Thymus (tissue), 11 donors: ENCODE data around the gene BCL2L1. TPM values are rescaled to one million over a fixed set of nuclear protein-coding genes. Genes with fewer than 3 reads are reported as not detected.

Experiments used
- DNase-seq, 9 donors: peaks; one replicate each; pipeline ENCODE4 v3.0.0-alpha.2; 2013; ENCODE audit warnings: low spot score in 9 of 9, low read depth in 6 of 9, missing footprints in 1 of 9
- H3K27ac ChIP-seq, 2 donors: one replicate each; pipeline ENCODE4 v1.5.1; 2013; ENCODE audit warnings: control low read depth in 1 of 2, low read depth in 1 of 2, low read length in 1 of 2, mild to moderate bottlenecking in 1 of 2, moderate library complexity in 1 of 2
- H3K27me3 ChIP-seq, 2 donors: one replicate each; pipeline ENCODE4 v1.5.1; 2013; ENCODE audit warnings: low read length in 1 of 2; ENCODE audit not compliant: control insufficient read depth in 2 of 2, insufficient read depth in 1 of 2
- H3K36me3 ChIP-seq, 2 donors: one replicate each; pipeline ENCODE4 v1.5.1; 2013; ENCODE audit warnings: low read length in 1 of 2, mild to moderate bottlenecking in 1 of 2, moderate library complexity in 1 of 2; ENCODE audit not compliant: control insufficient read depth in 2 of 2, insufficient read depth in 2 of 2
- H3K4me1 ChIP-seq, 2 donors: one replicate each; pipeline ENCODE4 v1.5.1; 2013; ENCODE audit warnings: low read length in 2 of 2; ENCODE audit not compliant: control insufficient read depth in 2 of 2, insufficient read depth in 2 of 2
- H3K4me3 ChIP-seq, 2 donors: one replicate each; pipeline ENCODE4 v1.5.1; 2013; ENCODE audit warnings: low read length in 2 of 2, control low read depth in 1 of 2, mild to moderate bottlenecking in 1 of 2
- H3K9me3 ChIP-seq, 2 donors: one replicate each; pipeline ENCODE4 v1.5.1; 2013; ENCODE audit warnings: low read length in 1 of 2, mild to moderate bottlenecking in 1 of 2; ENCODE audit not compliant: control insufficient read depth in 2 of 2, insufficient read depth in 1 of 2
- WGBS: extraction: QIAGEN DNeasy Blood & Tissue Kit; methylation state at CpG from one replicate; pipeline ENCODE4 v1.1.7; 2013; 5-methylcytosine and 5-hydroxymethylcytosine counted together
- polyA plus RNA-seq: library from polyadenylated mRNA; stranded (reverse); fragments of 200-250 nt; gene quantifications from one replicate; pipeline ENCODE4 v1.2.3, GENCODE V29; 2013
- total RNA-seq: library from RNA; stranded (reverse); fragments of 120-200 nt; gene quantifications from one replicate; pipeline ENCODE4 v1.2.4, GENCODE V29; 2013
- donor health status: healthy.

Gene BCL2L1
- total and polyA plus RNA-seq, 2 donors: 58.3 to 120 TPM

DNA sequence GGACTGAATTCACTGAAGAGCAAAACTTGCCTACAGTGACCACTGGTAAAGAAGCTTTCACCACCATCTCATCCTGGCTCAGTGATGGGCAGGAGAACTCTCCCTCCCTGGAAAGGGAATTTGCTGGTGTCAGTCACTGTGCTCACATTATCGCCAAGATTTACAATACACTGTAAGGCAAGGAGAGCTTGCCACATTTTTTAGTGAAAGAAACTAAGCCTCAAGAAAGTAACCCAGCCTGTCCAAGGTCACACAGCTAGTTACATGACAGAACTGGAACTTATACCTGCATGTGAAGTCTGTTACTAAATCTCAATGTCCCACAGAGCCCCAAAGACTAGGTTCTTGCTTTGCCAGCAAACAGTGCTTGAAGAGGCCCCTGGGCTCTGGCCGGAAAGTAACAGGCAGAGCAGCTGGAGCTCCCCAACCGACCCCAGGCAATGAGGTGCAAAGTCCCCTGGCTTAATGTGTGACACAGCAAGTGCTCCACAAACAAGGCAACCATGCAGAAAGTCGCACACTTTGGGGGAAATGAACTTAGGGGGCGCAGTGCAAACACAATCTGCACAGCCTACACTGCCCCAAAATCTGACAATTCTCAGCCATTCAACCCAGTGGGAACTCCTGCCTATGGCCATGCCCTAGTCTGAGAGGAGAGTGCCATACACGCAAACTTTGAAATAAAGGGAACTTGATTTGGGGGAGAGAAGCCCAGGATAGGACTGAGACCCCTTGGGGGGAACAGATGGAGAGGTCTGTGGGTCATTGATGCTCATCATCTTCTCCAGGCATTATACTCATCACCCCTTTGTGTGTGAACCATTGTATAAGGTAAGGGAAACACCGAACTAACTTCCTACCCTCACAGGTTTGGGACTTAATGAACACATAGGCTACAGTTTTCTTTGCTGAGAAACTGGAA, 1.9 kb downstream of the BCL2L1 start:
- 18% methylated on average over 7 of the region's 7 CpGs for WGBS
- Histone ChIP-seq H3K9me3 (no peaks in the 10 kb centered on the region), H3K27ac (peak overlapping the region; percentile 96 to 99), H3K4me1 (peaks cover 21 to 51% of the 10 kb centered on the region in 2 donors), H3K27me3 (no peaks in the 10 kb centered on the region), H3K4me3 (peak overlapping the region; percentile 75 to 85), H3K36me3 (peaks cover 20 to 51% of the 10 kb centered on the region in 2 donors)
- peak in 3 of 9 donors; percentile 48 to 78 (median 58) for DNase-seq

- Histone ChIP-seq H3K36me3 (peaks cover 24 to 59% of the 10 kb centered on the region in 2 donors), H3K27me3 (no peaks in the 10 kb centered on the region), H3K4me3 (peak overlapping the region; percentile 75 to 85), H3K9me3 (no peaks in the 10 kb centered on the region), H3K4me1 (peaks cover 25 to 56% of the 10 kb centered on the region in 2 donors), H3K27ac (peak overlapping the region; percentile 96 to 99)
- DNase-seq: peak in 1 of 9 donors; percentile 52
- 44% methylated on average over 2 of the region's 2 CpGs for WGBS
Observed at GRCh38 chr20:31719644-31720485, 2.8 kb downstream of the BCL2L1 start.

- Histone ChIP-seq H3K4me1 (peaks cover 31 to 61% of the 10 kb centered on the region in 2 donors), H3K27ac (peak overlapping the region; percentile 96 to 99)
Observed at GRCh38 chr20:31718952-31719643, 3.6 kb downstream of the BCL2L1 start.

GRCh38 chr20:31717478-31718201, 5.0 kb downstream of the BCL2L1 start:
- Histone ChIP-seq H3K4me1 (peaks cover 45 to 71% of the 10 kb centered on the region in 2 donors), H3K27me3 (no peaks in the 10 kb centered on the region), H3K27ac (peak overlapping the region; percentile 72 to 81), H3K9me3 (no peaks in the 10 kb centered on the region), H3K4me3 (peak overlapping the region; percentile 75 to 85), H3K36me3 (peaks cover 36 to 81% of the 10 kb centered on the region in 2 donors)
- peak in 1 of 9 donors; percentile 22 for DNase-seq
- WGBS: 76% methylated on average over 6 of the region's 6 CpGs

More at GRCh38 chr20:31718952-31719643, 3.6 kb downstream of the BCL2L1 start:
- Histone ChIP-seq H3K4me3 (peak overlapping the region; percentile 75 to 85), H3K27me3 (no peaks in the 10 kb centered on the region), H3K9me3 (no peaks in the 10 kb centered on the region), H3K36me3 (peaks cover 27 to 67% of the 10 kb centered on the region in 2 donors)
- whole genome bisulfite sequencing: 47% methylated on average over 6 of the region's 6 CpGs
- peak in 1 of 9 donors; percentile 65 for DNase-seq

DNA sequence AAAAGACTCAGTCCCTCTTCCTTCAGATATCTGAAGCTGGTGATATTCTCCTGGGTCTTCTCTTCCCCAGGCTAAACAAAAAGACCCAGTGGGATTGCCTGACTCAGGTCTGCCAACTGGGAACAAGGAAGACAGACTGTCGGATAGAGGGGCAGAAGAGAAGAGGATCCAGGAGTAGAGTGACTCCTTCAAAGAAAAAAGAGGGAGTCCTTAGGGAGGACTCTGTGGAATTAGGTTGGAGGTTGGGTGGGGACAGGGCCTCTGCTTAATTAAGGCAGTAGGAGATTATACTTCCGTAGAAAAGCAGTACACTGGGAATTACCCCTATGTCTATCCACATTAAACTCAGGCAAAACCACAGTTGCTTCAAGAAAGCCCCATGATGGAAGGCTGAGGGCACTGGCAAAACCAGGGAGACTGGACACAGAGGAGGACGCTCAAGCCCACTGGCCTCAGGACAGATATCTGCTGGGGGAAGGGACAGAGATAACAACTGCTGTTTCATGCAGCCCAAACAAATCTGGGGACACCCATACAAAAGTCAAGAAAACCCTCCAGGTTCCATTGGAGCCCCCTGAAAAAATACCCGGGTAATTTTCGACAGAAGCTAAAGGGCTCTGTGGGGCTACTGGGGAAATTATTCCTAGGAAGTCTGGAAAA, 5.7 kb downstream of the BCL2L1 start:
- Histone ChIP-seq H3K4me3 (peak overlapping the region; percentile 75 to 85), H3K27ac (peak overlapping the region in 1 of 2 donors; percentile 81), H3K9me3 (no peaks in the 10 kb centered on the region), H3K4me1 (peaks cover 52 to 78% of the 10 kb centered on the region in 2 donors), H3K27me3 (no peaks in the 10 kb centered on the region), H3K36me3 (peaks cover 41 to 88% of the 10 kb centered on the region in 2 donors)
- peak in 1 of 9 donors; percentile 19 for DNase-seq
- WGBS: 92% methylated on average over 5 of the region's 5 CpGs

GRCh38 chr20:31716351-31716750, 6.3 kb downstream of the BCL2L1 start:
- Histone ChIP-seq H3K9me3 (no peaks in the 10 kb centered on the region), H3K4me1 (peaks cover 56 to 80% of the 10 kb centered on the region in 2 donors), H3K4me3 (peak overlapping the region; percentile 75 to 85), H3K36me3 (peaks cover 42 to 90% of the 10 kb centered on the region in 2 donors), H3K27ac (peak overlapping the region in 1 of 2 donors; percentile 81), H3K27me3 (no peaks in the 10 kb centered on the region)
- 95% methylated on average over 1 of the region's 1 CpG for WGBS
- no peak for DNase-seq

DNA sequence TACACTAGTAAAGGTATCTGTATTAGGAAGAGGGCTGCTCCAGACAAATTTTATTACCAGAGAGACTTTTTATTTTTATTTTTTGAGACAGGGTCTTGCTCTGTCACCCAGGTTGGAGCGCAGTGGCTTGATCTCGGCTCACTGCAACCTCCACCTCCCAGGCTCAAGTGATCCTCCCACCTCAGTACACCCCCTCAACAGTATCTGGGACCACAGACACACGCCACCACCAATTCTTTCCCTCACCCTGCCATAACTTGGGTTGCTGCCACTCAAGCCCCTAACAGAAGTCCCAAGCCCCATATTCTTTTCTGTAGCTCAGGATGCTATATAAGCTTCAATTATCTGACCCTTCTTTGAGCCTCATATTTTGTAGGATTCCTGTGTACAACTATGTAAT, 6.9 kb downstream of the BCL2L1 start:
- Histone ChIP-seq H3K27me3 (no peaks in the 10 kb centered on the region), H3K9me3 (no peaks in the 10 kb centered on the region), H3K36me3 (peaks cover 48 to 93% of the 10 kb centered on the region in 2 donors), H3K4me1 (peaks cover 61 to 86% of the 10 kb centered on the region in 2 donors), H3K27ac (peak overlapping the region in 1 of 2 donors; percentile 81), H3K4me3 (peak overlapping the region; percentile 75 to 85)
- WGBS: 23% methylated on average over 3 of the region's 3 CpGs
- peak in 1 of 9 donors; percentile 38 for DNase-seq
